H1 (cell line): Measurements from ENCODE around the gene RHEB. TPM values are rescaled to one million over a fixed set of nuclear protein-coding genes. Genes with fewer than 3 reads are reported as not detected.

Experiments
- BRCA1 ChIP-seq: IDR thresholded peaks from 2 replicates; pipeline ENCODE4 v1.6.1; 2012; ENCODE audit warnings: low read depth, low read length, improper control_type of control experiment
- FOSL1 ChIP-seq: IDR thresholded peaks from 2 replicates; pipeline ENCODE4 v1.6.1; 2011; ENCODE audit warnings: mild to moderate bottlenecking, low read depth, low read length, moderate library complexity; ENCODE audit not compliant: insufficient read depth
- KDM1A ChIP-seq: fragments of 200-600, 300-600 bp; sonication (generic); IDR thresholded peaks from 2 replicates; pipeline ENCODE4 v1.7.1; 2016; ENCODE audit warnings: mild to moderate bottlenecking, low read length, borderline replicate concordance
- RAD21 ChIP-seq, 2 experiments: IDR thresholded peaks in 1 of 2; conservative IDR thresholded peaks in 1 of 2; 2 replicates each; pipeline ENCODE4 v1.6.1; 2011; ENCODE audit warnings: low read depth in 2 of 2, low read length in 2 of 2, improper control_type of control experiment in 1 of 2, inconsistent platforms in 1 of 2, mild to moderate bottlenecking in 1 of 2, moderate library complexity in 1 of 2
- SAP30 ChIP-seq: fragments of 300-600 bp; sonication (generic); IDR thresholded peaks from 2 replicates; pipeline ENCODE4 v1.7.1; 2012; ENCODE audit warnings: low read length, moderate library complexity, mild to moderate bottlenecking, inconsistent platforms; ENCODE audit not compliant: insufficient read depth, insufficient replicate concordance
- SP4 ChIP-seq: IDR thresholded peaks from 2 replicates; pipeline ENCODE4 v1.6.1; 2012; ENCODE audit warnings: low read length, inconsistent platforms
- SUZ12 ChIP-seq: fragments of 200-600 bp; sonication (generic); IDR thresholded peaks from 2 replicates; pipeline ENCODE4 v1.6.1; 2012; ENCODE audit warnings: mild to moderate bottlenecking, inconsistent platforms, low read length, moderate library complexity, mixed read lengths
- TBP ChIP-seq: IDR thresholded peaks from 2 replicates; pipeline ENCODE4 v1.6.1; 2011; ENCODE audit warnings: low read depth, low read length, improper control_type of control experiment
- polyA plus RNA-seq, 7 experiments: library from polyadenylated mRNA; depleted of rRNA in 3 of 7; stranded (reverse) in 5 of 7; unstranded in 2 of 7; fragments of >200 nt in 5 of 7; fragments of 200-250 nt in 2 of 7; gene quantifications; 1 replicate in 5 of 7; 2 replicates in 1 of 7; 4 replicates in 1 of 7; pipeline versions ENCODE4 v1.2.1 to v1.2.3, GENCODE V29; 2011 to 2013; ENCODE audit warnings: missing spikeins in 2 of 7, mixed read lengths in 2 of 7
- total RNA-seq: library from RNA; stranded (reverse); fragmentation: NEBNext Ultra II Directional; extraction: Animal tissue kit (Norgen Biotek cat#: 25700); gene quantifications from 2 replicates; pipeline ENCODE4 v1.2.1, GENCODE V29; 2021

The RHEB gene
- total and polyA plus RNA-seq, 2 of the 8 experiments (the other 6 are each of a cell fraction or from before 2014, with no cell fraction given): 60.8 to 132 TPM

GRCh38 chr7:151514461-151515275, 5.0 kb downstream of the RHEB start (continued):
- TF ChIP-seq RAD21 (IDR thresholded peaks at IDR 0.05 in 1 of 2, conservative IDR thresholded peaks at IDR 0.05 in 1 of 2; ENCODE audit: low read depth in 2 of 2, low read length in 2 of 2) (no peak), SAP30 (no peak), SUZ12 (no peak), FOSL1 (no peak), TBP (no peak), KDM1A (no peak), SP4 (no peak), BRCA1 (no peak)
